NCI-H2196 (cell line): ENCODE measurements around the gene RIMKLB.
"Not testable (repeated sequence)": the region's sequence is repeated elsewhere in the genome, so short reads cannot be mapped to it uniquely, and the experiment has no call there.

Source experiments
- DNase-seq: peaks from one replicate; lab custom pipeline; 2025; ENCODE audit not compliant: unreplicated experiment; lab: John Stamatoyannopoulos, UW

RIMKLB gene

GRCh38 chr12:8816448-8817050 is 118.8 kb downstream of the RIMKLB start:
- no peak for DNase-seq

- DNase-seq = no peak
These were observed 120.1 kb downstream of the RIMKLB start for GRCh38 chr12:8817856-8818255.

- no peak for DNase-seq
These were observed 120.7 kb downstream of the RIMKLB start for GRCh38 chr12:8818526-8818925.

GRCh38 chr12:8819666-8819980 is 121.8 kb downstream of the RIMKLB start:
- no peak for DNase-seq

GRCh38 chr12:8820676-8821407 is 123.1 kb downstream of the RIMKLB start:
- not testable (repeated sequence) for DNase-seq

GRCh38 chr12:8821591-8821990 is 123.8 kb downstream of the RIMKLB start:
- no peak for DNase-seq

- no peak for DNase-seq
These were observed 124.5 kb downstream of the RIMKLB start, which contains the start of gene A2ML1 for GRCh38 chr12:8822298-8822697. TSS of gene A2ML1 (plus strand) at chr12:8822621. CDS start at chr12:8822652, 31 bp downstream.

- DNase-seq = no peak
These were observed 125.9 kb downstream of the RIMKLB start for GRCh38 chr12:8823565-8824300.

GRCh38 chr12:8827551-8828256 is 129.9 kb downstream of the RIMKLB start:
- DNase-seq = no peak

GRCh38 chr12:8828257-8829124 is 130.7 kb downstream of the RIMKLB start:
- DNase-seq = no peak

- no peak for DNase-seq
These were observed 131.3 kb downstream of the RIMKLB start for GRCh38 chr12:8829125-8829518.

GRCh38 chr12:8829621-8830020 is 131.8 kb downstream of the RIMKLB start:
- DNase-seq = no peak

- no peak for DNase-seq
These were observed 133.3 kb downstream of the RIMKLB start for GRCh38 chr12:8831116-8831515.

GRCh38 chr12:8832500-8832899 is 134.7 kb downstream of the RIMKLB start:
- no peak for DNase-seq
